K562 (cell line): Measurements from ENCODE around the gene HMX2. TPM values are rescaled to one million over a fixed set of nuclear protein-coding genes. Genes with fewer than 3 reads are reported as not detected.

Experiments used
- ATAC-seq: fragments of 200-7000 bp; cut with Tn5 transposase; 3 replicates; pipeline ENCODE4 v1.9.1; 2020; ENCODE audit warnings: moderate library complexity
- BruUV-seq: library from RNA; stranded (reverse); fragments of 400-500 nt; replicated peaks from 2 replicates; lab custom pipeline; 2021; lab: Mats Ljungman, UMichigan
- CTCF ChIA-PET: fragments of 300-600 bp; formaldehyde crosslinking; extraction: SDS; loops from one replicate; lab custom pipeline; 2021; ENCODE audit warnings: low intra/inter-chr PET ratio; lab: Yijun Ruan, JAX
- POLR2A ChIA-PET: fragments of 300-600, 350-650 bp; sonication (Branson Sonifier 250); formaldehyde crosslinking; extraction: SDS; loops from one replicate; lab custom pipeline; 2021; ENCODE audit warnings: antibody characterized with exemption, inconsistent platforms; lab: Yijun Ruan, JAX
- DNase-seq, 4 experiments: peaks; one replicate each; pipeline versions ENCODE4 v3.0.0 to v3.0.0-alpha.2; 2011 to 2018; ENCODE audit warnings: low spot score in 3 of 4, mixed read lengths in 3 of 4; ENCODE audit errors: extremely low read depth in 1 of 4
- FAIRE-seq: peaks from 2 replicates; lab custom pipeline; 2011; peaks lifted over from hg19 to GRCh38; lab: Jason Lieb, UNC
- H2AFZ ChIP-seq: 2 replicates; pipeline ENCODE4 v1.6.0; 2011; ENCODE audit warnings: low read depth, low read length, control low read depth, inconsistent platforms
- H3K27ac ChIP-seq: fragments of 200-600 bp; 3 replicates; pipeline ENCODE4 v1.8.0; 2011; ENCODE audit warnings: low read depth, mild to moderate bottlenecking, control low read depth, inconsistent platforms, low read length, moderate library complexity, mixed read lengths; ENCODE audit errors: extremely low read depth
- H3K27me3 ChIP-seq, 2 experiments: fragments of 300-600 bp in 1 of 2; 2 replicates in 1 of 2; 3 replicates in 1 of 2; pipeline versions ENCODE4 v1.6.0 to v1.8.0; 2011; ENCODE audit warnings: inconsistent platforms in 2 of 2, low read length in 2 of 2, mild to moderate bottlenecking in 1 of 2, mixed read lengths in 1 of 2, moderate library complexity in 1 of 2; ENCODE audit not compliant: control insufficient read depth in 2 of 2, insufficient read depth in 2 of 2
- H3K36me3 ChIP-seq: fragments of 300-600 bp; 3 replicates; pipeline ENCODE4 v1.8.0; 2011; ENCODE audit warnings: mild to moderate bottlenecking, low read length, inconsistent platforms; ENCODE audit not compliant: control insufficient read depth, insufficient read depth
- H3K4me1 ChIP-seq, 2 experiments: fragments of 200-600 bp in 1 of 2; replicated peaks in 1 of 2; 2 replicates in 1 of 2; 3 replicates in 1 of 2; pipeline versions ENCODE4 v1.5.1 to v1.8.0; 2011; ENCODE audit warnings: inconsistent platforms in 2 of 2, low read length in 2 of 2, mild to moderate bottlenecking in 1 of 2, mixed read lengths in 1 of 2, moderate library complexity in 1 of 2; ENCODE audit not compliant: control insufficient read depth in 2 of 2, insufficient read depth in 2 of 2
- H3K4me2 ChIP-seq: 2 replicates; pipeline ENCODE4 v1.6.1; 2011; ENCODE audit warnings: low read length, control low read depth, inconsistent platforms, mixed read lengths; ENCODE audit not compliant: insufficient read depth
- H3K4me3 ChIP-seq: fragments of 200-600 bp; sonication (generic), shearing (Covaris generic); 2 replicates; pipeline ENCODE4 v1.5.1; 2016; ENCODE audit warnings: control low read depth, inconsistent platforms
- H3K79me2 ChIP-seq: fragments of 200-600 bp; 3 replicates; pipeline ENCODE4 v1.8.0; 2011; ENCODE audit warnings: low read length, inconsistent platforms; ENCODE audit not compliant: control insufficient read depth, insufficient read depth
- H3K9ac ChIP-seq, 2 experiments: 2 replicates each; pipeline versions ENCODE4 v1.6.0 to v1.6.1; 2011; ENCODE audit warnings: low read depth in 2 of 2, low read length in 2 of 2, control low read depth in 1 of 2, inconsistent platforms in 1 of 2, mild to moderate bottlenecking in 1 of 2, mixed read lengths in 1 of 2; ENCODE audit not compliant: insufficient read depth in 1 of 2
- H3K9me1 ChIP-seq: one replicate; pipeline ENCODE4 v1.6.0; 2011; ENCODE audit warnings: inconsistent platforms, mild to moderate bottlenecking, low read length, moderate library complexity; ENCODE audit not compliant: control insufficient read depth, insufficient read depth
- H3K9me3 ChIP-seq: replicated peaks from 2 replicates; pipeline ENCODE4 v1.5.1; 2011; ENCODE audit warnings: low read depth, low read length, inconsistent platforms; ENCODE audit not compliant: control insufficient read depth, insufficient read depth
- H4K20me1 ChIP-seq: replicated peaks from 2 replicates; pipeline ENCODE4 v1.6.1; 2011; ENCODE audit warnings: low read length, inconsistent platforms, mixed read lengths; ENCODE audit not compliant: control insufficient read depth, insufficient read depth
- CBFA2T3 ChIP-seq: fragments of 450-650 bp; IDR thresholded peaks from 2 replicates; pipeline ENCODE4 v1.6.1; 2017
- DPF2 ChIP-seq: fragments of 450-650 bp; IDR thresholded peaks from 2 replicates; pipeline ENCODE4 v1.6.1; 2016
- ELF1 ChIP-seq: fragments of 200-800 bp; sonication (Bioruptor generic); IDR thresholded peaks from 2 replicates; pipeline ENCODE4 v1.6.1; 2016; ENCODE audit warnings: missing genetic modification characterization, missing compliant biosample characterization
- ESRRB ChIP-seq: fragments of 250-450 bp; sonication (Bioruptor Pico); IDR thresholded peaks from 2 replicates; pipeline ENCODE4 v1.5.0; 2020; ENCODE audit warnings: mild to moderate bottlenecking, moderate library complexity, borderline replicate concordance
- ETV1 ChIP-seq: fragments of 450-650 bp; conservative IDR thresholded peaks from 2 replicates; pipeline ENCODE4 v1.6.1; 2016; ENCODE audit warnings: missing genetic modification characterization, control low read depth, low read depth, missing compliant biosample characterization
- GABPA ChIP-seq: fragments of 200-800 bp; sonication (Bioruptor generic); conservative IDR thresholded peaks from 2 replicates; pipeline ENCODE4 v1.6.1; 2016; ENCODE audit warnings: low read depth, missing genetic modification characterization, missing compliant biosample characterization
- HEY1 ChIP-seq: fragments of 250-450 bp; sonication (Bioruptor Pico); IDR thresholded peaks from 2 replicates; pipeline ENCODE4 v1.5.0; 2020; ENCODE audit warnings: mild to moderate bottlenecking, moderate library complexity, borderline replicate concordance
- HMBOX1 ChIP-seq: sonication (generic); IDR thresholded peaks from 2 replicates; pipeline ENCODE4 v1.6.1; 2016
- L3MBTL2 ChIP-seq: fragments of 450-650 bp; IDR thresholded peaks from 2 replicates; pipeline ENCODE4 v1.6.1; 2016; ENCODE audit warnings: mild to moderate bottlenecking, moderate library complexity
- MLLT1 ChIP-seq, 2 experiments: fragments of 450-650 bp; IDR thresholded peaks; 2 replicates each; pipeline ENCODE4 v1.6.1; 2016
- NBN ChIP-seq: fragments of 450-650 bp; IDR thresholded peaks from 2 replicates; pipeline ENCODE4 v1.6.1; 2016; ENCODE audit warnings: low read depth, mild to moderate bottlenecking
- POLR2A ChIP-seq: fragments of 450-650 bp; conservative IDR thresholded peaks from 2 replicates; pipeline ENCODE4 v1.6.1; 2016
- PREB ChIP-seq: sonication (generic); formaldehyde crosslinking; IDR thresholded peaks from 2 replicates; pipeline ENCODE4 v1.8.1; 2023; ENCODE audit warnings: mild to moderate bottlenecking, missing genetic modification reagents
- RB1 ChIP-seq: fragments of 450-650 bp; IDR thresholded peaks from 2 replicates; pipeline ENCODE4 v1.6.1; 2017; ENCODE audit warnings: low read depth, mild to moderate bottlenecking
- RBFOX2 ChIP-seq: fragments of 200-400 bp; formaldehyde crosslinking; IDR thresholded peaks from 2 replicates; pipeline ENCODE4 v1.6.1; 2017; ENCODE audit warnings: low read depth, mild to moderate bottlenecking, low read length, moderate library complexity
- SMAD4 ChIP-seq: fragments of 250-450 bp; sonication (Bioruptor Pico); conservative IDR thresholded peaks from 2 replicates; pipeline ENCODE4 v1.8.0; 2021; ENCODE audit warnings: inconsistent platforms, mild to moderate bottlenecking, moderate library complexity
- SUPT5H ChIP-seq: fragments of 450-650 bp; IDR thresholded peaks from 2 replicates; pipeline ENCODE4 v1.6.1; 2016
- TARDBP ChIP-seq: fragments of 450-650 bp; IDR thresholded peaks from 2 replicates; pipeline ENCODE4 v1.6.1; 2016
- TRIM24 ChIP-seq, 2 experiments: fragments of 450-650 bp; IDR thresholded peaks; 2 replicates each; pipeline ENCODE4 v1.6.1; 2016
- XRCC4 ChIP-seq: IDR thresholded peaks from one replicate; pipeline ENCODE4 v1.6.1; 2011; ENCODE audit not compliant: insufficient read depth, insufficient read length; ENCODE audit errors: extremely low read depth
- ZNF511 ChIP-seq: sonication (generic); formaldehyde crosslinking; IDR thresholded peaks from 2 replicates; pipeline ENCODE4 v1.8.0; 2022; ENCODE audit warnings: mild to moderate bottlenecking, missing genetic modification reagents
- WGBS: fragments of 100-300 bp; shearing (Covaris generic); methylation state at CpG from one replicate; pipeline ENCODE4 v1.1.6; 2016; ENCODE audit warnings: low coverage, mixed read lengths; ENCODE audit not compliant: insufficient coverage; ENCODE audit errors: missing lambda C conversion rate; 5-methylcytosine and 5-hydroxymethylcytosine counted together
- in situ Hi-C: fragments of 300-500 bp; cut with MboI; formaldehyde crosslinking; loops from 4 replicates; pipeline ENCODE4 v1.15.0; 2018; ENCODE audit warnings: inconsistent platforms, mixed read lengths
- intact Hi-C: fragments of 100-400 bp; cut with micrococcal nuclease; formaldehyde crosslinking; loops from 2 replicates; pipeline ENCODE4 v1.14.2; 2022
- polyA plus RNA-seq, 8 experiments: library from polyadenylated mRNA; depleted of rRNA in 4 of 8; stranded (reverse) in 5 of 8; unstranded in 3 of 8; fragments of >200 nt; fragmentation: Nextera tagmentation in 2 of 8; fragmentation: Illumina TruSeq in 1 of 8; extraction: Ambion mirVana in 2 of 8; extraction: Trizol in 1 of 8; gene quantifications; 2 replicates each; pipeline versions ENCODE4 v1.2.1 to v1.2.3, GENCODE V29; 2011 to 2014; ENCODE audit warnings: inconsistent platforms in 1 of 8, missing spikeins in 1 of 8
- total RNA-seq, 7 experiments: library from RNA; depleted of rRNA in 6 of 7; stranded (reverse); fragments of >200 nt in 6 of 7; fragmentation: Illumina TruSeq in 2 of 7; extraction: Trizol in 2 of 7; gene quantifications; 2 replicates each; pipeline versions ENCODE4 v1.2.1 to v1.2.3, GENCODE V29; 2011 to 2021; ENCODE audit warnings: low replicate concordance in 1 of 7

Gene HMX2
- total and polyA plus RNA-seq, 9 of the 15 experiments (the other 6 are each of a cell fraction or from before 2014, with no cell fraction given) = 0.07 to 0.58 (median 0.09) TPM; not detected in 2

- CTCF ChIA-PET = no interaction called here
- POLR2A ChIA-PET = interaction anchor here (0.7 to 4.9 kb wide), 4 partner anchors 9 to 404 kb away, joined by 3 to 34 read pairs (median 4); partner anchors contain the start of genes BUB3 and HMX2
- Histone ChIP-seq H3K9me3 (no peaks in the 10 kb centered on the region; the same call in 1 of the 2 replicates), H3K79me2 (peaks cover 56% of the 10 kb centered on the region), H3K36me3 (peaks cover 46% of the 10 kb centered on the region), H3K4me3 (peak overlapping the region; percentile 73), H3K9ac (peak overlapping the region; percentile 82 to 90), H3K4me2 (peak overlapping the region; percentile 74), H3K4me1 (peaks cover 11 to 34% of the 10 kb centered on the region in 2 experiments), H3K27me3 (no peaks in the 10 kb centered on the region), H2AFZ (no peak overlapping the region), H4K20me1 (peaks cover 7% of the 10 kb centered on the region; the same call in 1 of the 2 replicates), H3K27ac (peak overlapping the region; percentile 99), H3K9me1 (no peaks in the 10 kb centered on the region)
- intact Hi-C loops = loop anchor here (1.0 kb wide), 1 partner anchor 15 kb away; the partner anchor contains the start of gene BUB3
- peak; percentile 16 to 89 (median 45) for DNase-seq
- in situ Hi-C loops = no loop called here
- BruUV-seq = no TSS peak
- ATAC-seq = peak; percentile 70
- under 1% methylated on average over 18 of the region's 32 CpGs for WGBS
- peak; percentile 85 for FAIRE-seq
- TF ChIP-seq ESRRB (CRISPR knock-in tag) (no peak), L3MBTL2 (peak; percentile 65), XRCC4 (no peak), ZNF511 (no peak), HMBOX1 (no peak), TARDBP (no peak), HEY1 (CRISPR knock-in tag) (no peak), DPF2 (peak; percentile 62; the same call in 1 of the 2 replicates), ELF1 (tag) (no peak), TRIM24 (IDR thresholded peaks at IDR 0.05) (peak; percentile 53 to 69; a peak in 3 of 4 replicates), RBFOX2 (peak; percentile 78), SUPT5H (peak; percentile 65; the same call in 1 of the 2 replicates), RB1 (no peak), POLR2A (peak; percentile 81), PREB (no peak), NBN (peak; percentile 45; the same call in 1 of the 2 replicates), SMAD4 (0 out of 2 replicates have a peak, but pooled peaks have one; percentile 42), MLLT1 (IDR thresholded peaks at IDR 0.05) (peak; percentile 71 to 74; a peak in 2 of 4 replicates), CBFA2T3 (peak; percentile 81), GABPA (tag) (peak; percentile 30; the same call in 1 of the 2 replicates), ETV1 (tag) (peak; percentile 73)
Observed at GRCh38 chr10:123139521-123140163, 8.3 kb upstream of the HMX2 start.
